ENCODE results near the gene SAMD11. TPM values are rescaled to one million over a fixed set of nuclear protein-coding genes. Genes with fewer than 3 reads are reported as not detected.
"Not testable (repeated sequence)": the region's sequence is repeated elsewhere in the genome, so short reads cannot be mapped to it uniquely, and the experiment has no call there.

The SAMD11 gene
- total RNA-seq, 2 experiments from 2014 or later: not detected

- H3K36me3 Mint-ChIP-seq (ENCODE audit: low read depth): peaks cover 12% of the 10 kb centered on the region
- CTCF ChIA-PET, H3K4me1 Mint-ChIP-seq, DNase-seq, H3K4me3 Mint-ChIP-seq, H3K27ac Mint-ChIP-seq, POLR2A ChIA-PET: not testable (repeated sequence)
- H3K27me3 Mint-ChIP-seq: peaks cover 52% of the 10 kb centered on the region
- peaks cover 13% of the 10 kb centered on the region for H3K9me3 Mint-ChIP-seq
These were observed 25.8 kb upstream of the SAMD11 start for GRCh38 chr1:897951-898350.

DNA sequence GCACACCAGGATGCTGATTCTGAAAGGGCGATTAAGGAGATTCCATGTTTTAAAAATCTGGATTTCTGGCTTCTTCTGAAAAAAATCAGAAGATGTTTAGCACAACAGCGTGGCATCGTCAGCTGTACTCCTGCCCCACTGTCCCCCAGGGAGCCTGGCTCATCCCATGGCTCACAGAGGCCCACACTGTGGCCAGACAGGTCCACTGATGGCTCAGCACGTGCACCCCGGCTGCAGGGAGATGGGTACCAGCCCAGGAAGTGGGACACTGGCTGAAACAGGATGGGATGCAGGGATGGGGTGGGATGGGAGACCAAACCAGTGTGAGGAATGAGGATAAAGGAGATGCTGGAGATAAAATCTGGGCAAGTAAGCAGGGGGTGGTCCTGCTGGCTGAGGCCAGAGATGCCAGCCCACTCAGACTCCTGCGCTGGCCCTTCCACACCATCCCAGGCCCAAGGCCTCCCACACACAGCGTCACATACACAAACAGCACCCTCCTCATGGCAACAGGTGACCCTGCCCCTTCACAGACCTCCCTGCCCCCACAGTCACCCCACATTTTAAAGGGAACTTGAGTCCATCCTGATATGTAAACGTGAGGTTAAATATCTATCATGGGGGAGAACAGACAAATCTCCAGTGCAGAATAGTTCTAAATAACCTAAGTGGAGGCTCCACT is 23.9 kb upstream of the SAMD11 start:
- ChIA-PET POLR2A (no interaction called here), CTCF (no interaction called here)
- Mint-ChIP-seq H3K27me3 (peaks cover 44% of the 10 kb centered on the region), H3K36me3 (ENCODE audit: low read depth) (peaks cover 12% of the 10 kb centered on the region), H3K9me3 (peaks cover 13% of the 10 kb centered on the region), H3K4me1 (peaks cover 13% of the 10 kb centered on the region), H3K4me3 (no peak overlapping the region), H3K27ac (no peak overlapping the region)
- DNase-seq: peak; percentile 14

DNA sequence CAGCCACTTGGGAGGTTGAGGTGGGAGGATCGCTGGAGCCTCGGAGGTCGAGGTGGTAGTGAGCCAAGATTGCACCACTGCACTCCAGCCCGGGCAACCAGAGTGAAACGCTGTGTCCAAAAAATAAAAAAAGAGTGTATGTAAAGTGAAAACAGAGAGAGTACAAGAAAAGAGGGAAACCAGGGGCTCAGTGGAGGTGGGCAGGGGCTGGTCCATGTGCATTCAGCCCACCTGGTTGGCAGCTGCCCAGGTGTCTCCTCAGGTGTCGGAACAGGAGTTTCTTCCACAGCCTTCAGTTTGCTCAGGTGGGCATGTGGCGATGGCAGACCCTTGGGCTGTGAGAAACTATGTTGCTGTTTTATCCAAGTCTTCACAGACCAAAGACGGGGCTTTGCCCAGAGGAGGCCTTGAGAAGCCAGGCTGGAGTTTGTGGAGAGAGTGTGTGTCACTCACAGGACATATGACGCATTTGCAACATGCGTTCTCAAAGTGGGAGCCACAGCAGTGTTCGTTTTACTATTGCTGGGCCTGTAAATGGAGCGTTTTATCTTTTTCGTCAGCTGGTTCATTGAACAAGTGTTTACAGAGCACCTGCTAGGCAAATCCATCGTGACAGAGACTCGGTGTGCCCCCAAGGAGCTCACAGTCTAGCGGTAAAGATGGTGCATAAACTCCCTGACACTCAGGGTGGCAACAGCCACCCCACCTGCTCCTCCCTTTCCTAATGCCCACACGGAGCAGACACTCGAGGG is 22.4 kb upstream of the SAMD11 start:
- Mint-ChIP-seq H3K27me3 (peaks cover 46% of the 10 kb centered on the region), H3K4me3 (no peak overlapping the region), H3K36me3 (ENCODE audit: low read depth) (peaks cover 12% of the 10 kb centered on the region), H3K4me1 (peaks cover 18% of the 10 kb centered on the region), H3K9me3 (peaks cover 13% of the 10 kb centered on the region), H3K27ac (no peak overlapping the region)
- ChIA-PET CTCF (no interaction called here), POLR2A (no interaction called here)
- peak; percentile 11 for DNase-seq

- no peak for DNase-seq
- Mint-ChIP-seq H3K9me3 (peaks cover 9% of the 10 kb centered on the region), H3K4me1 (peaks cover 18% of the 10 kb centered on the region), H3K36me3 (ENCODE audit: low read depth) (peaks cover 4% of the 10 kb centered on the region), H3K27ac (no peak overlapping the region), H3K4me3 (no peak overlapping the region), H3K27me3 (peaks cover 44% of the 10 kb centered on the region)
- POLR2A ChIA-PET: no interaction called here
- CTCF ChIA-PET: no interaction called here
These were observed 20.9 kb upstream of the SAMD11 start for GRCh38 chr1:902802-903201.

GRCh38 chr1:903305-903704 is 20.4 kb upstream of the SAMD11 start:
- Mint-ChIP-seq H3K27me3 (peaks cover 44% of the 10 kb centered on the region), H3K9me3 (peaks cover 4% of the 10 kb centered on the region), H3K36me3 (ENCODE audit: low read depth) (no peaks in the 10 kb centered on the region), H3K27ac (no peak overlapping the region), H3K4me3 (peak overlapping the region; percentile 35), H3K4me1 (peaks cover 13% of the 10 kb centered on the region)
- ChIA-PET CTCF (no interaction called here), POLR2A (interaction anchor here (1.1 kb wide), 1 partner anchor 55 kb away, joined by 3 read pairs; the partner anchor contains the start of gene NOC2L)
- DNase-seq: peak; percentile 8

GRCh38 chr1:903721-904271 is 19.9 kb upstream of the SAMD11 start:
- peak; percentile 17 for DNase-seq
- Mint-ChIP-seq H3K9me3 (no peaks in the 10 kb centered on the region), H3K36me3 (ENCODE audit: low read depth) (no peaks in the 10 kb centered on the region), H3K27me3 (peaks cover 39% of the 10 kb centered on the region), H3K27ac (no peak overlapping the region), H3K4me3 (peak overlapping the region; percentile 35), H3K4me1 (peaks cover 8% of the 10 kb centered on the region)
- ChIA-PET POLR2A (interaction anchor here (1.1 kb wide), 1 partner anchor 55 kb away, joined by 3 read pairs; the partner anchor contains the start of gene NOC2L), CTCF (no interaction called here)

DNA sequence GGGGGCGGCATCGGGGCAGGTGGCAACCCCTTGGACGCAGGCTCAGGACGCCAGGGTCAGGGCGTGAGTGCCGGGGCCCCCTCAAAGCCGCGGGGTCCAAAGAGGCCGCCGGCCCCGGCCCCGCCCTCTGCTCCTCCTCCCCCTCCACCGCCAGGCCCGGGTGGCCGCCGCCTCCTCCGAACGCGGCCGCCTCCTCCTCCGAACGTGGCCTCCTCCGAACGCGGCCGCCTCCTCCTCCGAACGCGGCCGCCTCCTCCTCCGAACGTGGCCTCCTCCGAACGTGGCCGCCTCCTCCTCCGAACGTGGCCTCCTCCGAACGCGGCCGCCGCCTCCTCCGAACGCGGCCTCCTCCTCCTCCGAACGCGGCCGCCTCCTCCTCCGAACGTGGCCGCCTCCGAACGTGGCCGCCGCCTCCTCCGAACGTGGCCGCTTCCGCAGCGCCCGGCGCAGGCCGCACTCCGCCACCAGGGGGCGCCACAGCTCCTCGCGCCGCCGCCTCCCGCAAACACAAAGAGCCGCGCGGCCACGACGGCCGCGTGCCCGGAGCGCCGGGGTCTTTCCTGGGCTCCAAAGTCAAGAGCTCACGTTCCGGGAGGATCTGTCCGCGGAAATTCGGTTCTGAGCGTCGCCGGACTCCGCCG is 19.3 kb upstream of the SAMD11 start:
- H3K9me3 Mint-ChIP-seq: no peaks in the 10 kb centered on the region
- ChIA-PET POLR2A (interaction anchor here (1.1 to 1.5 kb wide), 2 partner anchors 13 to 54 kb away, joined by 3 to 5 read pairs; partner anchors contain the start of gene NOC2L), CTCF (interaction anchor here (0.6 to 1.0 kb wide), 4 partner anchors 10 to 115 kb away, joined by 3 to 4 read pairs (median 4); no protein-coding TSS in a partner anchor)
- H3K27ac Mint-ChIP-seq: no peak overlapping the region
- peak; percentile 89 for DNase-seq
- peaks cover 37% of the 10 kb centered on the region for H3K27me3 Mint-ChIP-seq
- peaks cover 8% of the 10 kb centered on the region for H3K4me1 Mint-ChIP-seq
- no peaks in the 10 kb centered on the region for H3K36me3 Mint-ChIP-seq (ENCODE audit: low read depth)
- H3K4me3 Mint-ChIP-seq: peak overlapping the region; percentile 36

DNA sequence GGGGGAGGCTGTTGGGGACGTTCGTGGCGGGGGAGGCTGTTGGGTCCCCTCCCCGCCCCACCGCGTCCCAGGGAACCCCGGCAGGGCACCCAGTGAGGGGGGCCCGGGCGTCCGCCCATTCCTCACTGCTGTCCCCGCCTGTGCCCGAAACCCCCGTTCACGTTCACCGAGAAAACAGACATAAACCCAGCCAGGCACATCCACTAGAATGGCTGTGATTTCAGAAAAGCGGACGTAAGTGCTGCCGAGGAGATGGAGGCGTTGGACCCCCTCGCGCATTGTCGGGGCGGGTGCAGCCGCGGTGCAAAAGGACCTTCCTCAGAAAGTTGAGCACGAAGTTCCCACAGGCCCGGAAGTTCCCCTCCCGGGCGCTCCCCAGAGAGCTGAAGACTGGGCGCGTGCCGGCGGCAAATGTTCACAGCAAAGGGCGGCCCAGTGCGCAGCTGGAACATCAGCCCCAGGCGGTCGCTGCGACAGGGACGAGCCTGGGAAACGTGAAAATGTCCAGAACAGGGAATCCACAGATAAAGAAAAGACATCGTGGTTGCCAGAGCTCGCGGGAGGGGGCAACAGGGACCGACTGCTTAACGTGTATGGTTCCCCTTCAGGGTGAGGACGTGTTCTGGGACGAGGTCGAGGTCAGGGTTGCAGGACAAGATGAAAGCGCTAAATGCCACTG is 18.5 kb upstream of the SAMD11 start:
- peaks cover 8% of the 10 kb centered on the region for H3K4me1 Mint-ChIP-seq
- peaks cover 35% of the 10 kb centered on the region for H3K27me3 Mint-ChIP-seq
- H3K27ac Mint-ChIP-seq: no peak overlapping the region
- ChIA-PET CTCF (interaction anchor here (0.7 to 1.8 kb wide), 6 partner anchors 10 to 114 kb away, joined by 3 to 11 read pairs (median 4); partner anchors contain the start of gene PLEKHN1), POLR2A (interaction anchor here (0.6 to 1.7 kb wide), 3 partner anchors 12 to 62 kb away, joined by 3 to 6 read pairs (median 5); partner anchors contain the start of genes NOC2L and PLEKHN1)
- peak; percentile 16 for DNase-seq
- no peak overlapping the region for H3K4me3 Mint-ChIP-seq
- H3K9me3 Mint-ChIP-seq: no peaks in the 10 kb centered on the region
- no peaks in the 10 kb centered on the region for H3K36me3 Mint-ChIP-seq (ENCODE audit: low read depth)

DNA sequence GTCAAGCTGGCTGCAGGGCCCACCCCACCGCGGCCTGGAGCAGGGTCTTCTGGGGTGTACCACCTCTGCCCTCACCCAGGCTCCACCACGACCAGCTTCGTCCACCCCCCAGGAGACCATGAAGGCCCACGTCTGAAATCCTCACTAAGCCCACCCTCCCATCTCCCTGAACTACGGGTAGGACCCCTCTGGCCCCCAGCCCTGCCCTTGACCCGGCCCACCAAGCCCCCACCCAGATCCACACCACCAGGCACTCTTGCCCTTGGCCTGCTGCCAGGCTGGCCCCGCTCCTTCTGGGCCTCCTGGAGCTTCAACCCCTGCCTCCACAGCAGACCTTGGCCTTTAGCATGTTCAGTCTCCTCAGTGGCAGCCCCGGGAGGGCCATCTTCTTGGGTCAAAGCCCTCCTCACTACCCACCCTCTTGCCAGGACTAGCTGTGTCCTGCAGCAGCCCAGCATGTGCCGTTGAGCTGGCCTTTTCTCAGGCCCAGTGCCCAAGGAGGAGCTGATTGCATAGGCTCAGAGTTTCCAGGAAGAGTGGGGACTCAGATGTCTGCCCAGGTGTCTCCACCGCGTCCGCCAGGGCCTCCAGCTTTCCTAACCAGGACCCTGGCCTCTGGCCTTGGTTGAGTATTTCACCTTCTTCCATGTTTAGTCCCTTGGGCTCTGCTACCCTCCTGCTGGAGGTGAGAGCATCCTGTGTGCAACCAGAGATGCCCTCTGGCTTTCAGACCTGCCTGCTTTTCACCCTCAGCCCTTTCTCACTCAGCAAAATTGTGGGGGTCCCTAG is 17.7 kb upstream of the SAMD11 start:
- DNase-seq: peak; percentile 16
- POLR2A ChIA-PET: interaction anchor here (0.6 to 1.7 kb wide), 3 partner anchors 11 to 61 kb away, joined by 3 to 6 read pairs (median 5); partner anchors contain the start of genes NOC2L and PLEKHN1

GRCh38 chr1:906600-907420 is 16.9 kb upstream of the SAMD11 start:
- ChIA-PET CTCF (interaction anchor here (0.7 to 1.8 kb wide), 5 partner anchors 32 to 74 kb away, joined by 3 to 11 read pairs (median 4); partner anchors contain the start of genes PERM1 and PLEKHN1), POLR2A (interaction anchor here (0.7 to 1.7 kb wide), 2 partner anchors 30 to 52 kb away, joined by 4 to 6 read pairs; partner anchors contain the start of gene NOC2L)
- no peak overlapping the region for H3K4me3 Mint-ChIP-seq
- H3K27ac Mint-ChIP-seq: no peak overlapping the region
- H3K36me3 Mint-ChIP-seq (ENCODE audit: low read depth): no peaks in the 10 kb centered on the region
- H3K9me3 Mint-ChIP-seq: no peaks in the 10 kb centered on the region
- H3K27me3 Mint-ChIP-seq: peaks cover 48% of the 10 kb centered on the region
- peak; percentile 16 for DNase-seq
- H3K4me1 Mint-ChIP-seq: peaks cover 10% of the 10 kb centered on the region

More for the DNA sequence above, 17.7 kb upstream of the SAMD11 start:
- Mint-ChIP-seq H3K4me1 (peaks cover 9% of the 10 kb centered on the region), H3K27me3 (peaks cover 40% of the 10 kb centered on the region), H3K36me3 (ENCODE audit: low read depth) (no peaks in the 10 kb centered on the region), H3K9me3 (no peaks in the 10 kb centered on the region), H3K27ac (no peak overlapping the region), H3K4me3 (no peak overlapping the region)
- CTCF ChIA-PET: interaction anchor here (1.0 to 1.8 kb wide), 4 partner anchors 61 to 75 kb away, joined by 3 to 11 read pairs (median 4); partner anchors contain the start of genes PERM1 and PLEKHN1

Measured in activated CD4-positive, alpha-beta memory T cell treated with anti-CD3 and anti-CD28 coated beads, Interleukin-2, amount 10 ng/mL, durations not matched to agents 7 days and 5 days (primary cell).